Adrenal gland (tissue), 12 donors: Measurements from ENCODE around the gene LRRC4C. TPM values are rescaled to one million over a fixed set of nuclear protein-coding genes. Genes with fewer than 3 reads are reported as not detected.

Experiments used
- DNase-seq, 7 donors: peaks; one replicate each; pipeline ENCODE4 v3.0.0-alpha.2; 2019 to 2020
- H3K27ac ChIP-seq, 5 donors: fragments of 200-600 bp; sonication (generic) in 4 of 5; 1 replicate in 3 of 5; 2 replicates in 2 of 5; pipeline versions ENCODE4 v1.5.1 to v1.8.0; 2016 to 2020; ENCODE audit warnings: mild to moderate bottlenecking in 1 of 5
- H3K27me3 ChIP-seq: fragments of 200-600 bp; 2 replicates; pipeline ENCODE4 v1.8.0; 2021
- H3K36me3 ChIP-seq, 2 donors: fragments of 200-600 bp; replicated peaks in 1 of 2; 1 replicate in 1 of 2; 2 replicates in 1 of 2; pipeline versions ENCODE4 v1.5.1 to v1.8.0; 2018 to 2022
- H3K4me1 ChIP-seq, 2 donors: fragments of 200-600 bp; replicated peaks in 1 of 2; 1 replicate in 1 of 2; 2 replicates in 1 of 2; pipeline versions ENCODE4 v1.5.1 to v1.8.0; 2018 to 2021
- H3K4me3 ChIP-seq, 4 donors: fragments of 200-600 bp; sonication (generic) in 3 of 4; one replicate each; pipeline ENCODE4 v1.5.1; 2016 to 2018
- H3K9me3 ChIP-seq, 3 donors: fragments of 200-600 bp; sonication (generic) in 1 of 3; replicated peaks in 1 of 3; 1 replicate in 2 of 3; 2 replicates in 1 of 3; pipeline versions ENCODE4 v1.5.1 to v1.8.0; 2016 to 2021
- CTCF ChIP-seq, 6 experiments: fragments of 450-650 bp in 4 of 6; fragments of 200-600 bp in 2 of 6; sonication (generic) in 1 of 6; IDR thresholded peaks; 1 replicate in 5 of 6; 2 replicates in 1 of 6; pipeline versions ENCODE4 v1.5.1 to v1.8.0; 2016 to 2021; ENCODE audit warnings: antibody characterized with exemption in 6 of 6, mild to moderate bottlenecking in 2 of 6, moderate library complexity in 1 of 6
- POLR2A ChIP-seq, 2 donors: fragments of 450-650 bp; IDR thresholded peaks; one replicate each; pipeline ENCODE4 v1.6.1; 2017; ENCODE audit warnings: antibody characterized with exemption in 2 of 2, mild to moderate bottlenecking in 2 of 2, moderate library complexity in 1 of 2
- WGBS, 4 donors: extraction: QIAGEN DNeasy Blood & Tissue Kit in 2 of 4; methylation state at CpG; one replicate each; pipeline versions ENCODE4 v1.1.5 to v1.1.7; 2013 to 2017; 5-methylcytosine and 5-hydroxymethylcytosine counted together
- intact Hi-C, 2 donors: fragments of 100-400 bp; cut with DNase I; formaldehyde crosslinking; loops; one replicate each; pipeline versions ENCODE4 v1.14.1 to v1.15.0; 2022 to 2023
- polyA plus RNA-seq, 3 donors: library from polyadenylated mRNA; stranded (reverse); fragments of 200-250 nt in 2 of 3; fragments of 350-450 nt in 1 of 3; fragmentation: Illumina TruSeq in 1 of 3; extraction: RNeasy Lipid Tissue Mini Kit (QIAGEN cat#74804) in 1 of 3; gene quantifications; one replicate each; pipeline ENCODE4 v1.2.3, GENCODE V29; 2013 to 2014
- total RNA-seq, 9 donors: library from RNA; depleted of rRNA in 4 of 9; stranded (reverse); fragments of >200 nt in 4 of 9; fragments of 120-200 nt in 1 of 9; fragmentation: NEBNext Ultra II Directional in 1 of 9; extraction: Animal tissue kit (Norgen Biotek cat#: 25700) in 1 of 9; gene quantifications; one replicate each; pipeline versions ENCODE4 v1.1.0 to v1.2.4, GENCODE V29; 2013 to 2023
- donor health status: healthy with polysubstance abuse.
- donor health status: Bipolar disorder and iron deficiency.
- donor health status: DM: yes; HTN: yes; CAD: no.
- donor health status: DM: no; HTN: no; CAD: no.
- donor health status: DM: no; HTN: no; CAD: no.
- donor health status: DM: yes; HTN: yes; CAD: no.

Gene LRRC4C
- total and polyA plus RNA-seq, 12 donors = 1.0 to 10.6 (median 5.5) TPM

GRCh38 chr11:41379084-41379483 lies 80.4 kb downstream of the LRRC4C start:
- no peak overlapping the region for H3K27ac ChIP-seq
- no peak for TF ChIP-seq CTCF (IDR thresholded peaks at IDR 0.05)
- TF ChIP-seq POLR2A (IDR thresholded peaks at IDR 0.05) = no peak
- DNase-seq = no peak
- no peaks in the 10 kb centered on the region for H3K9me3 ChIP-seq
- H3K4me3 ChIP-seq = no peak overlapping the region
- intact Hi-C loops = no loop called here
- H3K36me3 ChIP-seq = no peaks in the 10 kb centered on the region
- H3K4me1 ChIP-seq = peaks cover 19% of the 10 kb centered on the region in 2 donors
- H3K27me3 ChIP-seq = no peaks in the 10 kb centered on the region

DNA sequence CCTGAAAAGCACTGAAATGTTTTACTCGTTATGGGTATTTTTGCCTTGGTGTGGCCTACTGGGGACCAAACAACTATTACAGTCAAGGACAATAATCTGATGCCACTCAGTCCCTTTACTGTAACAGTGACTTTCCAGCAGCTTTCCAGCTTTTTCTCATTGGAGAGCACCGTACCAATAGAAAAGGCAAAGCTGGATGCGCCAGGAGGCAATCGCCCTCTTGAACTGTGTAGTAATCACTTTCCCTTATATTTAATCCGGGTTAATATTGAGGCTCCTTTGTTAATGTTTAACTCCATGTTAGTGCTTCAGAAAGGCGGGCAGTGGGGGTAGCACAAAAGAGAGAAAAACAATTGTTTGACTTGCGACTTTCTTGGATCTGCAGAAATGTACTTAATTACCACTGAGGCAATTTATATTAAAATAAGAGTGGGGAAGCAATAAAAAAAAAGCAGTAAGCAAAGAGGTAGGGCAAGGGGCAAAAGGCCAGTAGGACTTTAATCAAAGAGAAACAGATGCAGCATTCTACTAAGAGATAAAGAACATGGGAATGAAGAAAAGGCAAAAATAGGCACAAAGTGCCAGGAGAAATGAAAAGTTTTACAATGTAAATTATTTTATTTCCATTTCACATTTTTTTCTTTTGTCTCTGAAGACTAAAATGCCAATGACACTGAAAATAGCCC lies 81.6 kb downstream of the LRRC4C start:
- Histone ChIP-seq H3K36me3 (no peaks in the 10 kb centered on the region), H3K27me3 (no peaks in the 10 kb centered on the region), H3K4me3 (no peak overlapping the region), H3K9me3 (no peaks in the 10 kb centered on the region), H3K27ac (no peak overlapping the region), H3K4me1 (peaks cover 8 to 11% of the 10 kb centered on the region in 2 donors)
- intact Hi-C loops = no loop called here
- TF ChIP-seq CTCF (IDR thresholded peaks at IDR 0.05) (no peak), POLR2A (IDR thresholded peaks at IDR 0.05) (no peak)
- DNase-seq = no peak
- 76 to 83% (median 82%) methylated on average over 7 of the region's 7 CpGs for WGBS, 4 donors

DNA sequence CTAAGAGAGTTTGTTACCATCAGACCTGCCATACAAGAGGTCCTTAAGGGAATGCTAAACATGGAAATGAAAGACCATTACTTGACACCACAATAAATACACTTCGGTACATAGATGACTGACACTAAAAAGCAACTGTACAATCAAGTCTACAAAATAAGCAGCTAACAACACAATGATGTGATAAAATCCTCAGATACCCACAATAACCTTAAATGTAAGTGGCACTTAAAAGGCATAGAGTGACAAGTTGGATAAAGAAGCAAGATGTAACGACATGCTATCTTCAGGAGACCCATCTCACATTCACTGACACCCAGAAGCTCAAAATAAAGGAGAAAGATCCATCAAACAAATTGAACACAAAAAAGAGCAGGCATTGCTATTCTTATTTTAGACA lies 107.6 kb downstream of the LRRC4C start:
- TF ChIP-seq CTCF (IDR thresholded peaks at IDR 0.05) (no peak), POLR2A (IDR thresholded peaks at IDR 0.05) (no peak)
- Histone ChIP-seq H3K36me3 (no peaks in the 10 kb centered on the region), H3K4me3 (no peak overlapping the region), H3K4me1 (no peaks in the 10 kb centered on the region), H3K9me3 (no peaks in the 10 kb centered on the region), H3K27me3 (no peaks in the 10 kb centered on the region), H3K27ac (no peak overlapping the region)
- intact Hi-C loops = no loop called here
- no peak for DNase-seq
- WGBS, 4 donors = 69 to 83% (median 78%) methylated on average over 2 of the region's 2 CpGs

- DNase-seq = no peak
- Histone ChIP-seq H3K27ac (no peak overlapping the region), H3K9me3 (no peaks in the 10 kb centered on the region), H3K4me3 (no peak overlapping the region), H3K4me1 (no peaks in the 10 kb centered on the region), H3K27me3 (no peaks in the 10 kb centered on the region), H3K36me3 (no peaks in the 10 kb centered on the region)
- WGBS, 4 donors = 89 to 95% (median 91%) methylated on average over 2 of the region's 2 CpGs
- TF ChIP-seq POLR2A (IDR thresholded peaks at IDR 0.05) = no peak
- no peak for TF ChIP-seq CTCF (IDR thresholded peaks at IDR 0.05)
- intact Hi-C loops = no loop called here
Observed at GRCh38 chr11:41346042-41346441, 113.4 kb downstream of the LRRC4C start.
